Stomach (tissue), 9 donors: Measurements from ENCODE around the gene FERMT1. TPM values are rescaled to one million over a fixed set of nuclear protein-coding genes. Genes with fewer than 3 reads are reported as not detected.

Experiments used
- DNase-seq, 2 donors: peaks; one replicate each; pipeline versions ENCODE4 v3.0.0 to v3.0.0-alpha.2; 2013 to 2019
- H3K27ac ChIP-seq, 5 donors: fragments of 200-600 bp in 4 of 5; sonication (generic) in 4 of 5; one replicate each; pipeline ENCODE4 v1.5.1; 2013 to 2019; ENCODE audit warnings: mild to moderate bottlenecking in 1 of 5, moderate library complexity in 1 of 5
- H3K27me3 ChIP-seq, 3 donors: fragments of 200-600 bp; sonication (generic); one replicate each; pipeline ENCODE4 v1.5.1; 2017 to 2019; ENCODE audit warnings: mixed run types in 1 of 3
- H3K36me3 ChIP-seq, 4 donors: fragments of 200-600 bp; sonication (generic); 1 replicate in 3 of 4; 2 replicates in 1 of 4; pipeline ENCODE4 v1.5.1; 2016 to 2019
- H3K4me1 ChIP-seq, 4 donors: fragments of 200-600 bp; sonication (generic); one replicate each; pipeline ENCODE4 v1.5.1; 2016 to 2019
- H3K4me3 ChIP-seq, 4 donors: fragments of 200-600 bp; sonication (generic) in 3 of 4; one replicate each; pipeline ENCODE4 v1.5.1; 2016 to 2019; ENCODE audit warnings: mild to moderate bottlenecking in 1 of 4
- H3K9me3 ChIP-seq, 4 donors: fragments of 200-600 bp; sonication (generic); one replicate each; pipeline ENCODE4 v1.5.1; 2016 to 2019
- EP300 ChIP-seq: sonication (generic); formaldehyde crosslinking; IDR thresholded peaks from one replicate; pipeline ENCODE4 v1.6.1; 2017; ENCODE audit warnings: antibody characterized with exemption
- POLR2A ChIP-seq, 4 donors: fragments of 450-650 bp; IDR thresholded peaks; one replicate each; pipeline ENCODE4 v1.6.1; 2016; ENCODE audit warnings: antibody characterized with exemption in 4 of 4, control low read depth in 2 of 4, mild to moderate bottlenecking in 1 of 4, moderate library complexity in 1 of 4
- POLR2AphosphoS5 ChIP-seq, 3 donors: sonication (generic); formaldehyde crosslinking; IDR thresholded peaks; one replicate each; pipeline ENCODE4 v1.6.1; 2016; ENCODE audit warnings: antibody characterized with exemption in 3 of 3
- WGBS, 5 donors: extraction: QIAGEN DNeasy Blood & Tissue Kit in 3 of 5; methylation state at CpG; one replicate each; pipeline versions ENCODE4 v1.1.5 to v1.1.7; 2013 to 2018; 5-methylcytosine and 5-hydroxymethylcytosine counted together
- intact Hi-C: fragments of 100-400 bp; cut with DNase I; formaldehyde crosslinking; loops from one replicate; pipeline ENCODE4 v1.15.1; 2023; ENCODE audit warnings: low total_unique reads
- polyA plus RNA-seq, 3 donors: library from polyadenylated mRNA; stranded (reverse); fragments of 200-250 nt; gene quantifications; one replicate each; pipeline ENCODE4 v1.2.3, GENCODE V29; 2013
- total RNA-seq, 5 donors: library from RNA; depleted of rRNA; stranded (reverse); fragments of >200 nt; gene quantifications; one replicate each; pipeline versions ENCODE4 v1.1.0 to v1.2.3, GENCODE V29; 2014 to 2016
- TF ChIP-seq, protein P1 (sequence below), 7 experiments: fragments of 450-650 bp in 4 of 7; fragments of 200-600 bp in 3 of 7; sonication (generic) in 3 of 7; IDR thresholded peaks; one replicate each; pipeline ENCODE4 v1.5.1; 2016 to 2019; ENCODE audit warnings: antibody characterized with exemption in 7 of 7, control low read depth in 2 of 7, mild to moderate bottlenecking in 1 of 7
- donor health status: healthy with polysubstance abuse.
- donor health status: Bipolar disorder and iron deficiency.
- donor health status: healthy.

The FERMT1 gene
- total and polyA plus RNA-seq, 8 donors: 0.45 to 14.5 (median 7.9) TPM

GRCh38 chr20:6123649-6124014 lies 802 bp upstream of the FERMT1 start:
- TF ChIP-seq POLR2AphosphoS5 (IDR thresholded peaks at IDR 0.05) (no peak), POLR2A (IDR thresholded peaks at IDR 0.05) (no peak), EP300 (no peak)
- TF ChIP-seq, protein P1, sequence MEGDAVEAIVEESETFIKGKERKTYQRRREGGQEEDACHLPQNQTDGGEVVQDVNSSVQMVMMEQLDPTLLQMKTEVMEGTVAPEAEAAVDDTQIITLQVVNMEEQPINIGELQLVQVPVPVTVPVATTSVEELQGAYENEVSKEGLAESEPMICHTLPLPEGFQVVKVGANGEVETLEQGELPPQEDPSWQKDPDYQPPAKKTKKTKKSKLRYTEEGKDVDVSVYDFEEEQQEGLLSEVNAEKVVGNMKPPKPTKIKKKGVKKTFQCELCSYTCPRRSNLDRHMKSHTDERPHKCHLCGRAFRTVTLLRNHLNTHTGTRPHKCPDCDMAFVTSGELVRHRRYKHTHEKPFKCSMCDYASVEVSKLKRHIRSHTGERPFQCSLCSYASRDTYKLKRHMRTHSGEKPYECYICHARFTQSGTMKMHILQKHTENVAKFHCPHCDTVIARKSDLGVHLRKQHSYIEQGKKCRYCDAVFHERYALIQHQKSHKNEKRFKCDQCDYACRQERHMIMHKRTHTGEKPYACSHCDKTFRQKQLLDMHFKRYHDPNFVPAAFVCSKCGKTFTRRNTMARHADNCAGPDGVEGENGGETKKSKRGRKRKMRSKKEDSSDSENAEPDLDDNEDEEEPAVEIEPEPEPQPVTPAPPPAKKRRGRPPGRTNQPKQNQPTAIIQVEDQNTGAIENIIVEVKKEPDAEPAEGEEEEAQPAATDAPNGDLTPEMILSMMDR (IDR thresholded peaks at IDR 0.05): no peak
- peaks cover 0 to 8% (median 0%) of the 10 kb centered on the region in 4 donors for H3K36me3 ChIP-seq
- peaks cover 12 to 32% (median 24%) of the 10 kb centered on the region in 4 donors for H3K4me1 ChIP-seq
- 85 to 94% (median 92%) methylated on average over 4 of the region's 4 CpGs for WGBS, 5 donors
- peak overlapping the region in 1 of 4 donors; percentile 66 for H3K4me3 ChIP-seq
- H3K9me3 ChIP-seq: no peaks in the 10 kb centered on the region
- intact Hi-C loops: no loop called here
- H3K27me3 ChIP-seq: peaks cover 0 to 28% (median 0%) of the 10 kb centered on the region in 3 donors
- H3K27ac ChIP-seq: peak overlapping the region; percentile 65 to 83 (median 81)
- DNase-seq: no peak

DNA sequence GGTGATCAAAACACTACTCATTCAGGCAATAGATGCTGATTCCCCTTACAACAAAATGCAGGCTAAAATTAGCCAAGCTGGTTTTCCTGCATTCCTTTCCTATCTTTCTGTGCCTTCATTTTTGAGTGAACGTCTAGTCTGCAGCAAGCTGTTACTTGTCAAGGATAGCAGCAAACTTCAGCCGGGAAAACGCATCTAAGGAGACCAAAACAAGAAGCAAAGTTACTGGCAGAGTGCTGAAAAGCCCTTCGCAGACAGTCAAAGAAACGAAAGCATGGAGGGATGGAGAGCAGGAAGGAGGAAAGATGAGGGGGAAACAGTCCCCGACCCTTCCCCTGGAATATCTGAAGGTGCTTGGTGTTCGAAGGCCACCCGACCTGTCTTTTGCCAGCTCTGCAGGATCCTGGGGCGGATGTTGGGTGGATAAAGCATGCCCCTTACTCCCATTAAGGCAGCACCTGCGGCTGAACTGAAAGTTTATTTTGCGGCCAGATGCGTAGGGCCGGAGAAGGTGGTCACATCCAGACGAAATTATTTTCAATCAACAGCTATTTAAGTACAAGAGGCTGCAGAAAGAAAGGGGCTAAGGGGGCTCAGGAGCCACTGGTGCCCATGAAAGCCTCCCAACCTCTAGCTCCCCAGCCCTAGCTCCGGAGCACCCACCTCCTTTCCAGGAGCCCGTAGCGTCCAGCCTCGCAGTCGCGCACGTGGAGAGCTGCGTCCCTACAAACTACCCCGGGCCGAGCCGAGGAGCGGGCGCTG lies 538 bp downstream of the FERMT1 start:
- DNase-seq: peak in 1 of 2 donors; percentile 76
- peaks cover 12 to 32% (median 24%) of the 10 kb centered on the region in 4 donors for H3K4me1 ChIP-seq
- intact Hi-C loops: no loop called here
- H3K27ac ChIP-seq: peak overlapping the region; percentile 65 to 83 (median 81)
- 2 to 7% (median 3%) methylated on average over 15 to 27 of the region's 27 CpGs for WGBS, 5 donors
- H3K36me3 ChIP-seq: peaks cover 0 to 9% (median 2%) of the 10 kb centered on the region in 4 donors
- H3K27me3 ChIP-seq: peaks cover 0 to 28% (median 0%) of the 10 kb centered on the region in 3 donors
- H3K4me3 ChIP-seq: peak overlapping the region; percentile 51 to 66 (median 54)
- TF ChIP-seq, protein P1 (IDR thresholded peaks at IDR 0.05): no peak
- TF ChIP-seq EP300: no peak
- TF ChIP-seq POLR2AphosphoS5 (IDR thresholded peaks at IDR 0.05): no peak
- no peak for TF ChIP-seq POLR2A (IDR thresholded peaks at IDR 0.05)
- H3K9me3 ChIP-seq: no peaks in the 10 kb centered on the region

GRCh38 chr20:6121504-6121903 lies 1.3 kb downstream of the FERMT1 start:
- Histone ChIP-seq H3K4me3 (peak overlapping the region in 2 of 4 donors; percentile 54 to 66), H3K36me3 (peaks cover 0 to 9% (median 2%) of the 10 kb centered on the region in 4 donors), H3K27ac (peak overlapping the region in 1 of 5 donors; percentile 83), H3K4me1 (peaks cover 12 to 32% (median 24%) of the 10 kb centered on the region in 4 donors), H3K27me3 (peaks cover 0 to 28% (median 0%) of the 10 kb centered on the region in 3 donors), H3K9me3 (no peaks in the 10 kb centered on the region)
- DNase-seq: no peak
- TF ChIP-seq, protein P1 (IDR thresholded peaks at IDR 0.05): no peak
- TF ChIP-seq POLR2AphosphoS5 (IDR thresholded peaks at IDR 0.05) (no peak), POLR2A (IDR thresholded peaks at IDR 0.05) (no peak), EP300 (no peak)
- 38 to 73% (median 52%) methylated on average over 2 of the region's 2 CpGs for WGBS, 5 donors
- intact Hi-C loops: no loop called here

GRCh38 chr20:6120491-6120988 lies 2.3 kb downstream of the FERMT1 start:
- WGBS, 5 donors: 65 to 77% (median 72%) methylated on average over 3 of the region's 3 CpGs
- Histone ChIP-seq H3K9me3 (no peaks in the 10 kb centered on the region), H3K36me3 (peaks cover 0 to 13% (median 6%) of the 10 kb centered on the region in 4 donors), H3K27ac (no peak overlapping the region), H3K4me3 (peak overlapping the region in 1 of 4 donors; percentile 54), H3K4me1 (peaks cover 12 to 32% (median 24%) of the 10 kb centered on the region in 4 donors), H3K27me3 (peaks cover 0 to 28% (median 0%) of the 10 kb centered on the region in 3 donors)
- TF ChIP-seq POLR2A (IDR thresholded peaks at IDR 0.05) (no peak), EP300 (no peak), POLR2AphosphoS5 (IDR thresholded peaks at IDR 0.05) (no peak)
- TF ChIP-seq, protein P1 (IDR thresholded peaks at IDR 0.05): no peak
- no peak for DNase-seq
- intact Hi-C loops: no loop called here
